ENCODE results near the gene KDM4B.

The KDM4B gene

GRCh38 chr19:5046339-5047039 is 77.6 kb downstream of the KDM4B start:
- Mint-ChIP-seq H3K27me3 (no peaks in the 10 kb centered on the region), H3K4me1 (no peaks in the 10 kb centered on the region), H3K27ac (no peak overlapping the region), H3K4me3 (no peak overlapping the region), H3K36me3 (peaks cover 3% of the 10 kb centered on the region), H3K9me3 (no peaks in the 10 kb centered on the region)
- CTCF ChIA-PET = interaction anchor here (1.3 to 1.4 kb wide), 2 partner anchors 15 to 124 kb away, joined by 3 to 5 read pairs; no protein-coding TSS in a partner anchor
- no peak for DNase-seq

- no peak overlapping the region for H3K4me3 Mint-ChIP-seq
- CTCF ChIA-PET = interaction anchor here (0.8 kb wide), 1 partner anchor 107 kb away, joined by 4 read pairs; no protein-coding TSS in a partner anchor
- no peaks in the 10 kb centered on the region for H3K9me3 Mint-ChIP-seq
- no peak for DNase-seq
- peaks cover 3% of the 10 kb centered on the region for H3K36me3 Mint-ChIP-seq
- no peaks in the 10 kb centered on the region for H3K4me1 Mint-ChIP-seq
- no peak overlapping the region for H3K27ac Mint-ChIP-seq
- no peaks in the 10 kb centered on the region for H3K27me3 Mint-ChIP-seq
Observed at GRCh38 chr19:5047251-5047935, 78.5 kb downstream of the KDM4B start.

- no peak overlapping the region for H3K4me3 Mint-ChIP-seq
- CTCF ChIA-PET = interaction anchor here (0.8 to 2.3 kb wide), 3 partner anchors 11 to 122 kb away, joined by 3 to 6 read pairs (median 4); no protein-coding TSS in a partner anchor
Observed at GRCh38 chr19:5048091-5048726, 79.3 kb downstream of the KDM4B start.

GRCh38 chr19:5048727-5049553 is 80.0 kb downstream of the KDM4B start:
- Mint-ChIP-seq H3K4me3 (no peak overlapping the region), H3K27me3 (no peaks in the 10 kb centered on the region), H3K36me3 (no peaks in the 10 kb centered on the region), H3K9me3 (no peaks in the 10 kb centered on the region), H3K4me1 (no peaks in the 10 kb centered on the region), H3K27ac (no peak overlapping the region)
- CTCF ChIA-PET = interaction anchor here (1.4 to 2.3 kb wide), 3 partner anchors 10 to 123 kb away, joined by 3 to 6 read pairs (median 3); no protein-coding TSS in a partner anchor
- DNase-seq = no peak

More at GRCh38 chr19:5048091-5048726, 79.3 kb downstream of the KDM4B start:
- peak; percentile 69 for DNase-seq
- Mint-ChIP-seq H3K36me3 (no peaks in the 10 kb centered on the region), H3K27me3 (no peaks in the 10 kb centered on the region), H3K9me3 (no peaks in the 10 kb centered on the region), H3K27ac (no peak overlapping the region), H3K4me1 (no peaks in the 10 kb centered on the region)

- CTCF ChIA-PET = interaction anchor here (0.6 to 2.3 kb wide), 6 partner anchors 10 to 122 kb away, joined by 3 to 6 read pairs (median 3); no protein-coding TSS in a partner anchor
- no peaks in the 10 kb centered on the region for H3K36me3 Mint-ChIP-seq
- no peaks in the 10 kb centered on the region for H3K4me1 Mint-ChIP-seq
- no peak for DNase-seq
- H3K27me3 Mint-ChIP-seq = no peaks in the 10 kb centered on the region
- H3K27ac Mint-ChIP-seq = no peak overlapping the region
- no peaks in the 10 kb centered on the region for H3K9me3 Mint-ChIP-seq
- no peak overlapping the region for H3K4me3 Mint-ChIP-seq
Observed at GRCh38 chr19:5049561-5049960, 80.6 kb downstream of the KDM4B start.

GRCh38 chr19:5050067-5050656 is 81.2 kb downstream of the KDM4B start:
- Mint-ChIP-seq H3K27me3 (no peaks in the 10 kb centered on the region), H3K4me1 (no peaks in the 10 kb centered on the region), H3K9me3 (no peaks in the 10 kb centered on the region), H3K4me3 (no peak overlapping the region), H3K36me3 (no peaks in the 10 kb centered on the region), H3K27ac (no peak overlapping the region)
- DNase-seq = no peak
- CTCF ChIA-PET = interaction anchor here (0.6 to 2.3 kb wide), 5 partner anchors 15 to 122 kb away, joined by 3 to 6 read pairs (median 3); no protein-coding TSS in a partner anchor

GRCh38 chr19:5050905-5051304 is 82.0 kb downstream of the KDM4B start:
- Mint-ChIP-seq H3K36me3 (no peaks in the 10 kb centered on the region), H3K4me1 (no peaks in the 10 kb centered on the region), H3K27me3 (no peaks in the 10 kb centered on the region), H3K9me3 (no peaks in the 10 kb centered on the region), H3K4me3 (no peak overlapping the region), H3K27ac (no peak overlapping the region)
- CTCF ChIA-PET = no interaction called here
- DNase-seq = no peak

GRCh38 chr19:5051619-5052018 is 82.7 kb downstream of the KDM4B start:
- H3K4me3 Mint-ChIP-seq = no peak overlapping the region
- no peaks in the 10 kb centered on the region for H3K36me3 Mint-ChIP-seq
- no peaks in the 10 kb centered on the region for H3K4me1 Mint-ChIP-seq
- no peak overlapping the region for H3K27ac Mint-ChIP-seq
- CTCF ChIA-PET = no interaction called here
- no peaks in the 10 kb centered on the region for H3K27me3 Mint-ChIP-seq
- no peak for DNase-seq
- H3K9me3 Mint-ChIP-seq = no peaks in the 10 kb centered on the region

GRCh38 chr19:5052515-5052914 is 83.6 kb downstream of the KDM4B start:
- Mint-ChIP-seq H3K36me3 (peaks cover 4% of the 10 kb centered on the region), H3K27me3 (no peaks in the 10 kb centered on the region), H3K4me1 (no peaks in the 10 kb centered on the region), H3K4me3 (no peak overlapping the region), H3K9me3 (no peaks in the 10 kb centered on the region), H3K27ac (no peak overlapping the region)
- no peak for DNase-seq
- CTCF ChIA-PET = no interaction called here

GRCh38 chr19:5052945-5053485 is 84.1 kb downstream of the KDM4B start:
- Mint-ChIP-seq H3K36me3 (peaks cover 7% of the 10 kb centered on the region), H3K27me3 (no peaks in the 10 kb centered on the region), H3K27ac (no peak overlapping the region), H3K9me3 (no peaks in the 10 kb centered on the region), H3K4me1 (no peaks in the 10 kb centered on the region), H3K4me3 (no peak overlapping the region)
- no peak for DNase-seq
- CTCF ChIA-PET = no interaction called here

- H3K9me3 Mint-ChIP-seq = no peaks in the 10 kb centered on the region
- CTCF ChIA-PET = no interaction called here
- H3K36me3 Mint-ChIP-seq = peaks cover 7% of the 10 kb centered on the region
- H3K27ac Mint-ChIP-seq = no peak overlapping the region
- no peaks in the 10 kb centered on the region for H3K4me1 Mint-ChIP-seq
- no peak overlapping the region for H3K4me3 Mint-ChIP-seq
- no peaks in the 10 kb centered on the region for H3K27me3 Mint-ChIP-seq
- no peak for DNase-seq
Observed at GRCh38 chr19:5053661-5054060, 84.7 kb downstream of the KDM4B start.

GRCh38 chr19:5054551-5055456 is 85.9 kb downstream of the KDM4B start:
- Mint-ChIP-seq H3K36me3 (peaks cover 7% of the 10 kb centered on the region), H3K4me3 (no peak overlapping the region), H3K9me3 (no peaks in the 10 kb centered on the region), H3K27ac (no peak overlapping the region), H3K4me1 (no peaks in the 10 kb centered on the region), H3K27me3 (no peaks in the 10 kb centered on the region)
- no peak for DNase-seq
- CTCF ChIA-PET = no interaction called here

- Mint-ChIP-seq H3K9me3 (no peaks in the 10 kb centered on the region), H3K4me1 (no peaks in the 10 kb centered on the region), H3K27ac (no peak overlapping the region), H3K36me3 (peaks cover 7% of the 10 kb centered on the region), H3K4me3 (no peak overlapping the region), H3K27me3 (no peaks in the 10 kb centered on the region)
- CTCF ChIA-PET = no interaction called here
- DNase-seq = no peak
Observed at GRCh38 chr19:5055457-5055776, 86.5 kb downstream of the KDM4B start.

All from activated naive CD4-positive, alpha-beta T cell treated with anti-CD3 and anti-CD28 coated beads, Interleukin-2, amount 10 ng/mL, durations not matched to agents 7 days and 5 days (primary cell).